Astrocyte (in vitro differentiated cells and primary cell): ENCODE measurements around the gene PTPN20. TPM values are rescaled to one million over a fixed set of nuclear protein-coding genes. Genes with fewer than 3 reads are reported as not detected.

Source experiments
- DNase-seq: peaks from one replicate; pipeline ENCODE4 v3.0.0-alpha.2; 2010; ENCODE audit warnings: low read depth
- FAIRE-seq: peaks from 2 replicates; lab custom pipeline; 2011; peaks lifted over from hg19 to GRCh38; lab: Jason Lieb, UNC
- H2AFZ ChIP-seq: 2 replicates; pipeline ENCODE4 v1.6.0; 2012; ENCODE audit warnings: low read depth, low read length, inconsistent platforms
- H3K27ac ChIP-seq: 2 replicates; pipeline ENCODE4 v1.5.1; 2011; ENCODE audit warnings: low read depth, low read length, inconsistent platforms
- H3K27me3 ChIP-seq: 2 replicates; pipeline ENCODE4 v1.6.0; 2011; ENCODE audit warnings: low read length, inconsistent platforms; ENCODE audit not compliant: insufficient read depth
- H3K36me3 ChIP-seq: 2 replicates; pipeline ENCODE4 v1.5.1; 2011; ENCODE audit warnings: low read length, inconsistent platforms; ENCODE audit not compliant: insufficient read depth
- H3K4me1 ChIP-seq: 2 replicates; pipeline ENCODE4 v1.5.1; 2011; ENCODE audit warnings: low read length, inconsistent platforms; ENCODE audit not compliant: insufficient read depth
- H3K4me2 ChIP-seq: 2 replicates; pipeline ENCODE4 v1.6.0; 2012; ENCODE audit warnings: low read length, inconsistent platforms
- H3K4me3 ChIP-seq: 2 replicates; pipeline ENCODE4 v1.5.1; 2011; ENCODE audit warnings: low read depth, mild to moderate bottlenecking, low read length, inconsistent platforms; ENCODE audit not compliant: insufficient read depth
- H3K79me2 ChIP-seq: 2 replicates; pipeline ENCODE4 v1.6.0; 2012; ENCODE audit warnings: mild to moderate bottlenecking, low read length, inconsistent platforms; ENCODE audit not compliant: insufficient read depth
- H3K9ac ChIP-seq: 2 replicates; pipeline ENCODE4 v1.6.0; 2012; ENCODE audit warnings: mild to moderate bottlenecking, low read length, inconsistent platforms
- H3K9me3 ChIP-seq: 2 replicates; pipeline ENCODE4 v1.5.1; 2012; ENCODE audit warnings: low read depth, mild to moderate bottlenecking, low read length, inconsistent platforms; ENCODE audit not compliant: insufficient read depth
- H4K20me1 ChIP-seq: 2 replicates; pipeline ENCODE4 v1.6.0; 2012; ENCODE audit warnings: low read length, inconsistent platforms; ENCODE audit not compliant: insufficient read depth
- H3K27ac Mint-ChIP-seq: one replicate; pipeline ENCODE4 v1.8.0; 2021; ENCODE audit warnings: mild to moderate bottlenecking, mixed read lengths; ENCODE audit not compliant: unreplicated experiment
- H3K27me3 Mint-ChIP-seq: one replicate; pipeline ENCODE4 v1.8.0; 2021; ENCODE audit warnings: low read depth, mixed read lengths; ENCODE audit not compliant: unreplicated experiment
- H3K36me3 Mint-ChIP-seq: one replicate; pipeline ENCODE4 v1.8.0; 2021; ENCODE audit warnings: low read depth, mixed read lengths; ENCODE audit not compliant: unreplicated experiment
- H3K4me1 Mint-ChIP-seq: one replicate; pipeline ENCODE4 v1.8.0; 2021; ENCODE audit warnings: low read depth, mixed read lengths; ENCODE audit not compliant: unreplicated experiment
- H3K4me3 Mint-ChIP-seq: one replicate; pipeline ENCODE4 v1.8.0; 2021; ENCODE audit warnings: mild to moderate bottlenecking, moderate library complexity, mixed read lengths; ENCODE audit not compliant: unreplicated experiment
- H3K9me3 Mint-ChIP-seq: one replicate; pipeline ENCODE4 v1.8.0; 2021; ENCODE audit warnings: mild to moderate bottlenecking, mixed read lengths; ENCODE audit not compliant: unreplicated experiment
- CTCF ChIP-seq: IDR thresholded peaks from 2 replicates; pipeline ENCODE4 v1.5.1; 2011; ENCODE audit warnings: low read depth, mild to moderate bottlenecking, inconsistent platforms, low read length, moderate library complexity; ENCODE audit not compliant: insufficient read depth
- EZH2 ChIP-seq: IDR thresholded peaks from 2 replicates; pipeline ENCODE4 v1.6.1; 2012; ENCODE audit warnings: mild to moderate bottlenecking, low read length, inconsistent platforms; ENCODE audit not compliant: insufficient read depth
- total RNA-seq: library from RNA; stranded (reverse); gene quantifications from 2 replicates; pipeline ENCODE4 v1.2.1, GENCODE V29; 2021

Gene PTPN20
- total RNA-seq, 1 donor from 2014 or later, result not detected

GRCh38 chr10:47024399-47025252 is 113.4 kb downstream of the PTPN20 start:
- Histone ChIP-seq H3K9ac (no peak overlapping the region), H2AFZ (peak overlapping the region; percentile 32), H3K9me3 (no peaks in the 10 kb centered on the region), H3K4me2 (no peak overlapping the region), H3K4me3 (no peak overlapping the region), H3K79me2 (no peaks in the 10 kb centered on the region), H3K27me3 (no peaks in the 10 kb centered on the region), H3K27ac (no peak overlapping the region), H3K36me3 (no peaks in the 10 kb centered on the region), H3K4me1 (peaks cover 17% of the 10 kb centered on the region), H4K20me1 (no peaks in the 10 kb centered on the region)
- no peaks in the 10 kb centered on the region for H3K4me1 Mint-ChIP-seq
- H3K9me3 Mint-ChIP-seq, result peaks cover under 1% of the 10 kb centered on the region
- no peak overlapping the region for H3K4me3 Mint-ChIP-seq
- no peak for FAIRE-seq
- no peaks in the 10 kb centered on the region for H3K36me3 Mint-ChIP-seq
- H3K27ac Mint-ChIP-seq, result peak overlapping the region; percentile 66
- peak; percentile 14 for DNase-seq
- TF ChIP-seq EZH2, result no peak
- TF ChIP-seq CTCF, result peak; percentile 77
- H3K27me3 Mint-ChIP-seq, result peaks cover 18% of the 10 kb centered on the region

- Mint-ChIP-seq H3K27ac (no peak overlapping the region), H3K9me3 (peaks cover 4% of the 10 kb centered on the region), H3K27me3 (peaks cover 21% of the 10 kb centered on the region), H3K4me3 (no peak overlapping the region), H3K36me3 (no peaks in the 10 kb centered on the region), H3K4me1 (no peaks in the 10 kb centered on the region)
- Histone ChIP-seq H3K4me2 (no peak overlapping the region), H2AFZ (peak overlapping the region; percentile 32), H3K27ac (no peak overlapping the region), H3K4me3 (no peak overlapping the region), H3K79me2 (no peaks in the 10 kb centered on the region), H3K27me3 (no peaks in the 10 kb centered on the region), H3K9me3 (no peaks in the 10 kb centered on the region), H4K20me1 (no peaks in the 10 kb centered on the region), H3K9ac (no peak overlapping the region), H3K4me1 (peaks cover 15% of the 10 kb centered on the region), H3K36me3 (no peaks in the 10 kb centered on the region)
- FAIRE-seq, result no peak
- TF ChIP-seq CTCF (no peak), EZH2 (no peak)
- no peak for DNase-seq
Observed at GRCh38 chr10:47025253-47025539, 114.0 kb downstream of the PTPN20 start.
